Muscle layer of colon (tissue), 2 donors: ENCODE results near the gene CYP26A1.
"Not testable (repeated sequence)": the region's sequence is repeated elsewhere in the genome, so short reads cannot be mapped to it uniquely, and the experiment has no call there.

Source experiments
- H3K27ac ChIP-seq: one replicate; pipeline ENCODE4 v1.7.0; 2013; ENCODE audit warnings: low read depth, mild to moderate bottlenecking, low read length, moderate library complexity
- H3K27me3 ChIP-seq, 2 donors: one replicate each; pipeline ENCODE4 v1.7.0; 2013; ENCODE audit warnings: low read length in 2 of 2, mild to moderate bottlenecking in 2 of 2; ENCODE audit not compliant: insufficient read depth in 2 of 2, control insufficient read depth in 1 of 2
- H3K36me3 ChIP-seq: one replicate; pipeline ENCODE4 v1.7.0; 2013; ENCODE audit warnings: mild to moderate bottlenecking, low read length; ENCODE audit not compliant: insufficient read depth
- H3K4me1 ChIP-seq: one replicate; pipeline ENCODE4 v1.7.0; 2013; ENCODE audit warnings: mild to moderate bottlenecking, low read length; ENCODE audit not compliant: insufficient read depth
- H3K4me3 ChIP-seq, 2 donors: one replicate each; pipeline ENCODE4 v1.7.0; 2013; ENCODE audit warnings: low read length in 2 of 2, low read depth in 1 of 2, mild to moderate bottlenecking in 1 of 2, moderate library complexity in 1 of 2
- H3K9ac ChIP-seq: one replicate; pipeline ENCODE4 v1.7.0; 2013; ENCODE audit warnings: low read length
- H3K9me3 ChIP-seq: one replicate; pipeline ENCODE4 v1.7.0; 2013; ENCODE audit warnings: mild to moderate bottlenecking, low read length
- donor health status: abdominal sarcoma.
- donor health status: Adenocarcinoma of cecum.

Gene CYP26A1

DNA sequence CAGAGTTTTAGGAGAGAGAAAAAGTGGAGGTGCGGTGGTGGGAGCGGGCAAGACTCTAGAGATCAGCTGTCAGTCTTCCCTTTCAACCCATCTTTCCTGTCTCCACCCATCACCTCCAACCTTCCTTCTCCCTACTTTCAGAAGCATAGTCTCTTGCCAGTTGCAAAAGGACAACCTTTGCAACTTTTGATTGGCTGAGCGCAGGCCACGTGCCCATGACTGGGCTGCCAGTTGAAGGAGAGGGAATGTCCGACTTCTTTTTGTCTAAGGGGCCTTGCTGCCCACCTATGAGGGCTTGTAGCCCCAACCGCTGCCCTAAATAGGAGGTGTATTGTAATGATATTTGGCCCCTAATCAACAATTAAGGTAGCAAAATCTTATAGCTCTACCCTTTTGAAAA, 12.6 kb downstream of the CYP26A1 start:
- Histone ChIP-seq H3K9me3 (no peaks in the 10 kb centered on the region), H3K36me3 (no peaks in the 10 kb centered on the region), H3K4me3 (no peak overlapping the region), H3K4me1 (no peaks in the 10 kb centered on the region), H3K27me3 (no peaks in the 10 kb centered on the region), H3K27ac (no peak overlapping the region), H3K9ac (no peak overlapping the region)

DNA sequence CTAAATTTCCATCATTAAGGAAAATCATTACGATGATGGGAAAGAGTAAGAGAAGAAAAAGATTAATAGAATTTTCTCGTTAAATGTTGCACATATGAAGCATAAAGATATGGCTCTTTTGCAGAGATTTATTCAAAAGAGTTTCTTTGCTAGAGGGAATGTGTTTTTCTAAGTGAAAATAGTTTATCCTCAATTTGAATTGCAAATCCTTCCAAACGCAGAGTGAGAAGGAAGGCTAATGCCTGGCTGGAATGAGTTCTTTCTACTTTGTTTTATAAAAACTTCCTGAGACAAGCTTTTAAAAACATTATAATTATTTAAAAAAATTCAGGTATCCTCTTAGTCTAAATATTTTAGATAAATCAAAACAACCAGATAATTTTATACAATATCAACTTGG, 14.2 kb downstream of the CYP26A1 start:
- H3K9ac ChIP-seq, result no peak overlapping the region
- no peaks in the 10 kb centered on the region for H3K27me3 ChIP-seq
- no peaks in the 10 kb centered on the region for H3K36me3 ChIP-seq
- no peak overlapping the region for H3K4me3 ChIP-seq
- no peaks in the 10 kb centered on the region for H3K9me3 ChIP-seq
- H3K4me1 ChIP-seq, result no peaks in the 10 kb centered on the region
- no peak overlapping the region for H3K27ac ChIP-seq

DNA sequence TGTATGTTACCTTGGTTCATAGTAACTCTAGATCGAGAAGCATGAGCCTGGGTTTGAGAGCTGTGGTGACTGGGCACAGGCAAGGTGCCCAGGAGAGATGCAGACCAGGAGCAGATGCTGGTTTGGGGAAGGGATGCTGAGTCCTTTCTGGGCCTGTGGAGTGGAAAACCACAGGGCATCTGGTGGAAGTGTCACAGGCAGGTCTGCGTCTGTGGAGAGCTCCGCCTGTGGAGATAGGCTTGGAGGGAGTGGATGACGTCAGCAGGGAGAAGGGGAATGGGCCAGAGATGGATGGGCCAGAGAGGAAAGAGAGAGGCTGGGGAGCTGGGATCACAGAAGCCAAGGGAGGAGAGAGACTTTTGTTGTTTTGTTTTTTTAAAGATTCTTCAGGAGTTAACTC, 14.8 kb downstream of the CYP26A1 start:
- H3K9ac ChIP-seq, result no peak overlapping the region
- no peaks in the 10 kb centered on the region for H3K27me3 ChIP-seq
- H3K4me3 ChIP-seq, result no peak overlapping the region
- H3K27ac ChIP-seq, result no peak overlapping the region
- H3K4me1 ChIP-seq, result no peaks in the 10 kb centered on the region
- H3K36me3 ChIP-seq, result no peaks in the 10 kb centered on the region
- H3K9me3 ChIP-seq, result no peaks in the 10 kb centered on the region

DNA sequence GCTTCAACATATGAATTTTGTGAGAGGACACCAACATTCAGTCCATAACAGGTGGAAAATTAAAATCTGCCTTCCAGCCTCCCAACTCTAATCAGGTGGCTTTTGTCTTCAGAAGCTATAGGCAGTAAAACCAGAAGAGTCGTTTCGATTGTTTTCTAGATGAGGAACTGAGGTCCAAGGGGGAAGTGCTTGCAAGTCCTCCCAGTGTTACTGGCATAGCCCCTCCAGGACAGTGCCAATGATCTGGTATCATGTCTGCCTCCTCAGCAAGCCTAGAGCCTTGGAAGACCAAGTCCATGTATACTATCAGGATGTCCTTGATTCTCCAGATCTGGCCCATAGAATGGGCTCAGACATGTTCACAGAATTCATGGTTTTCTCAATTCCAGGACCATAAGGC, 16.9 kb downstream of the CYP26A1 start:
- Histone ChIP-seq H3K4me3 (no peak overlapping the region), H3K9me3 (no peaks in the 10 kb centered on the region), H3K27ac (no peak overlapping the region), H3K9ac (no peak overlapping the region), H3K27me3 (no peaks in the 10 kb centered on the region), H3K4me1 (no peaks in the 10 kb centered on the region), H3K36me3 (no peaks in the 10 kb centered on the region)

- no peak overlapping the region for H3K27ac ChIP-seq
- no peaks in the 10 kb centered on the region for H3K36me3 ChIP-seq
- no peak overlapping the region for H3K9ac ChIP-seq
- H3K4me3 ChIP-seq, result no peak overlapping the region
- no peaks in the 10 kb centered on the region for H3K4me1 ChIP-seq
- no peaks in the 10 kb centered on the region for H3K9me3 ChIP-seq
- H3K27me3 ChIP-seq, result no peaks in the 10 kb centered on the region
Measured at GRCh38 chr10:93091960-93092359, 18.3 kb downstream of the CYP26A1 start.

DNA sequence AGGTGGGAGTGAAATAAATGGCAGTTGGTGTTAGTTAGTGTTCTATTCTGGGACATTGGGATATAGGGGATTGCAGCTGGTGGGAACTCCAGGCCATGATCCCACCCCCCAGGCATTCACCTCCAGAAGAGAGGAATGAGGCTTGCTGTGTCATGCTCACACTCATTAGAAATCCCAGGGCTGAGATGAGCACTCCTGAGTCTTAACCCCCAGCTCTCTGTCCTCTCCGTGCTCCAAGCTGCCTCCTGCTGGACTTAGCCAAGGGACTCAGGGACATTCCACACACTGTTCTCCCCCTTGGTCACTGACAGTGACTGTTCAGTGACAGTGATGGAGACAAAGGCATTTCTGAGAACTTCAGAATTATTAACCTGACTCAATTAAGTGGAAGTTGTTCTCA, 21.5 kb downstream of the CYP26A1 start:
- H3K9ac ChIP-seq, result no peak overlapping the region
- H3K27me3 ChIP-seq, result no peaks in the 10 kb centered on the region
- no peak overlapping the region for H3K27ac ChIP-seq
- H3K4me1 ChIP-seq, result no peaks in the 10 kb centered on the region
- no peak overlapping the region for H3K4me3 ChIP-seq
- H3K9me3 ChIP-seq, result no peaks in the 10 kb centered on the region
- no peaks in the 10 kb centered on the region for H3K36me3 ChIP-seq

DNA sequence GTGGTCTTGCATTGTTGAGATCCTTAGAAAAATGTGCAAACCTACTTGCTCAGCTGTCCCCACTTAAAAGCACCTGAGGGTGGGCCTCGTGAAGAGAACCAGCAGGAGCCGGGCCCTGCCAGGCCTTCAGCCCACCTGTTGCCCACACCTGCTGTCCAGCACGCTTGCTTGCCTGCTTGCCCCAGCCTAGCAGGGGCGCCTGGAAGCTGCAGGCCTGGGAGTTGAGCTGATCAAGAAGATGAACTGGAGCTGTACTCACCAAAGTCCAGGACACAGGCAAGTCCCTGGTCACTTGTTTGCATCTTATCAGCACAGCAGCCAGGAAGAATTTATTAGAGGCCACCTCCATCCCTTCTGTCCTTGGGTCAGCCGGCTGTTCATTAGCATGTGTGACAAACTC, 23.2 kb downstream of the CYP26A1 start:
- H3K27ac ChIP-seq, result no peak overlapping the region
- H3K4me3 ChIP-seq, result no peak overlapping the region
- H3K9ac ChIP-seq, result no peak overlapping the region
- H3K9me3 ChIP-seq, result no peaks in the 10 kb centered on the region
- no peaks in the 10 kb centered on the region for H3K36me3 ChIP-seq
- no peaks in the 10 kb centered on the region for H3K4me1 ChIP-seq
- no peaks in the 10 kb centered on the region for H3K27me3 ChIP-seq

DNA sequence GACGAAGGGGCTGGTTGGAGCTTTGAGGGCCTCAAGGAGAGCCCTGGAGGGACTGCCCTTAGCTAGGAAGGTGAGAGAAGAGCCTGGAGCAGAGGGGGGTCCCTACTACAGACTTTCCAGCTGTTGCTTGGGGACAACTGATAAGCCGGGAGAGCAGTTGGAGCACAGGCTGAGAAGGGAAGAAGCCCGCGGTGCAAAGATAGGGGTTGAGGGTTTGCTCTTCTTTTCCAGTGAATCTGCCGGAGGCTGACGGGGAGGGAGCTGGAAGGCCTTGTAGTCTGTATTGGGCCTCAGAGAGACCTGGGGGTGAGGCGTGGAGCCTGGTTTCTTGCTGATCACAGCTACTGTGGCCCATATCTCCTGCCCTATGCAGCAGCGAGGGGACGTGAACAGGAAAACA, 23.7 kb downstream of the CYP26A1 start:
- Histone ChIP-seq H3K4me1 (no peaks in the 10 kb centered on the region), H3K36me3 (no peaks in the 10 kb centered on the region), H3K9ac (no peak overlapping the region), H3K4me3 (no peak overlapping the region), H3K27me3 (no peaks in the 10 kb centered on the region), H3K27ac (no peak overlapping the region), H3K9me3 (no peaks in the 10 kb centered on the region)

GRCh38 chr10:93098816-93099215, 25.1 kb downstream of the CYP26A1 start:
- no peak overlapping the region for H3K27ac ChIP-seq
- H3K9me3 ChIP-seq, result no peaks in the 10 kb centered on the region
- no peaks in the 10 kb centered on the region for H3K4me1 ChIP-seq
- H3K36me3 ChIP-seq, result no peaks in the 10 kb centered on the region
- no peak overlapping the region for H3K4me3 ChIP-seq
- H3K9ac ChIP-seq, result no peak overlapping the region
- no peaks in the 10 kb centered on the region for H3K27me3 ChIP-seq

GRCh38 chr10:93099670-93100069, 26.0 kb downstream of the CYP26A1 start:
- Histone ChIP-seq H3K4me1 (no peaks in the 10 kb centered on the region), H3K9ac (no peak overlapping the region), H3K27me3 (no peaks in the 10 kb centered on the region), H3K4me3 (no peak overlapping the region), H3K36me3 (no peaks in the 10 kb centered on the region), H3K27ac (no peak overlapping the region), H3K9me3 (no peaks in the 10 kb centered on the region)

GRCh38 chr10:93101148-93101547, 27.5 kb downstream of the CYP26A1 start:
- not testable (repeated sequence) for H3K27me3 ChIP-seq, H3K4me1 ChIP-seq, H3K9me3 ChIP-seq, H3K36me3 ChIP-seq, H3K9ac ChIP-seq, H3K4me3 ChIP-seq, H3K27ac ChIP-seq

DNA sequence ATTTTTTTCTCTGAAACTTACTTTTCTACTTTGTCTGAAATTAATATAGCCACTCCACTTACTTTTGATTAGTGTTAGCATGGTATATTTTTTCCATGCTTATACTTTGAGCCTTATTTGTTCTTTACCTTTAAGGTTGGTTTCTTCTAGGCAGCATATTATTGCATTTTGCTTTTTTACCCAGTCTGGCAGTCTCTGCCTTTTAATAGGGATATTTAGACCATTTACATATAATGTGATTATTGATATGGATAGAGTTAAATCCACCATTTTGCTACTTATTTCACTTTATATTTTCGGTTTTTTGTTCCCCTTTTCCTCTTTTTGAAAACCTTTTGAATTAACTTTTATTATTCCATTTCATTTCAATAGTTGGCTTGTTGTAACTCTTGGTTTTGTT, 30.3 kb downstream of the CYP26A1 start:
- Histone ChIP-seq H3K36me3 (no peaks in the 10 kb centered on the region), H3K9me3 (no peaks in the 10 kb centered on the region), H3K9ac (no peak overlapping the region), H3K4me1 (no peaks in the 10 kb centered on the region), H3K27ac (no peak overlapping the region), H3K4me3 (no peak overlapping the region), H3K27me3 (no peaks in the 10 kb centered on the region)
